SU-DHL-6 (cell line): Measurements from ENCODE around the gene CRTAC1.

Source experiments
- CTCF ChIP-seq: fragments of 200-600 bp; sonication (generic); IDR thresholded peaks from one replicate; pipeline ENCODE4 v1.5.1; 2017; ENCODE audit warnings: antibody characterized with exemption, mild to moderate bottlenecking, low read length, moderate library complexity; ENCODE audit not compliant: insufficient read depth, poor library complexity, severe bottlenecking
- EZH2phosphoT487 ChIP-seq: fragments of 200-600 bp; sonication (generic), shearing (Covaris generic); conservative IDR thresholded peaks from 2 replicates; pipeline ENCODE4 v1.6.1; 2018; ENCODE audit warnings: mild to moderate bottlenecking, antibody characterized with exemption, low read length, moderate library complexity, mixed read lengths

GRCh38 chr10:97883092-97883485 lies 147.3 kb downstream of the CRTAC1 start:
- TF ChIP-seq CTCF (no peak), EZH2phosphoT487 (no peak)
